ENCODE measurements around the gene PCSK6. TPM values are rescaled to one million over a fixed set of nuclear protein-coding genes. Genes with fewer than 3 reads are reported as not detected.
A peak's percentile ranks its signal among the peaks of the same experiment; 100 is the strongest.

PCSK6 gene
- total and polyA plus RNA-seq, 7 donors = 8.3 to 32.7 (median 13.3) TPM

DNA sequence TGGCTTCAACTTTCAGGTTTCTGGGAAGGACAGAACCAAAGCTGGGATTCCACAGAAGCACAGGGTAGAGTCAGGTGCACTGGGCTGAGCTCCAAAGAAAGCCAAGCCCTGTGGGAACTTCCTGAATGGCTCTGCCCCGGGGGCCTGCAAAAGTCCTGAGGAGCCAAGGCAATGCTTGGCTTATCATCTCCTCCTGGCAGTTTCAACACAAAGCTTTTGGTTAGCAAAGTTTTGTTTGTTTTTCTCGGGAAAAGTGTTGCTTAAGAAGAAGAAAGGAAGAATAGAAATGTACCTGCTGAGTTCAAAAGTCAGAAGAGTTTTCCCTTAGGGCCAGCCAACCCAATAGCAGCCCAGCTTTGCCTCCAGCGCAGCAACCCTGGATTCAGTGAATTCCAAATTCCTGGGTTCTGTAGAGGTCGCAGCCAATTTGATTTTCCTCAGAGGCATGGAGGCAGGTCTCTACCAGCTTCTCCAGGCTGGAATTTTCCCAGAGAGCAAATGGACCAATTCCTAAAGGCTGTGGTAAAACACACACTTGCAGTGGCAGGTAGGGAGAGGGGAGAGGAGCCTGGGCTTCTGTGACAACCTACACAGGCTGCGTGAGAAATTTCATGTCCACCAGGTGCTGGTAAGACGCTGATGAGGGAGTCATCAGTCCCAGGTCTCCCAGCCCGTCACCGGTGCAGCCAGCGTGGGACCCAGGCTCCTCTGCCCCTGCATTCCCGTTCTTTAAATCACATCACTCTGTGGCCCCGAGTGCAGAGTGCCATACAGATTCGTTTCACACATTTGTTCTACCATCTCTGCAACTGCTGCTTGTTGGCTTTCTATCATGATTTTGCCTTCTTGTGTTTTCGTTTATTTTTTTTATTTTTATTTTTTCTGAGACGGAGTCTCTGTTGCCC lies 140.2 kb downstream of the PCSK6 start:
- ATAC-seq (peak; percentile 39 to 65 (median 50)), DNase-seq (no peak)
- intact Hi-C loops (cut with DNase I) = no loop called here
- WGBS, 3 donors = 58 to 68% (median 63%) methylated on average over 14 of the region's 14 CpGs
- TF ChIP-seq, protein P1, sequence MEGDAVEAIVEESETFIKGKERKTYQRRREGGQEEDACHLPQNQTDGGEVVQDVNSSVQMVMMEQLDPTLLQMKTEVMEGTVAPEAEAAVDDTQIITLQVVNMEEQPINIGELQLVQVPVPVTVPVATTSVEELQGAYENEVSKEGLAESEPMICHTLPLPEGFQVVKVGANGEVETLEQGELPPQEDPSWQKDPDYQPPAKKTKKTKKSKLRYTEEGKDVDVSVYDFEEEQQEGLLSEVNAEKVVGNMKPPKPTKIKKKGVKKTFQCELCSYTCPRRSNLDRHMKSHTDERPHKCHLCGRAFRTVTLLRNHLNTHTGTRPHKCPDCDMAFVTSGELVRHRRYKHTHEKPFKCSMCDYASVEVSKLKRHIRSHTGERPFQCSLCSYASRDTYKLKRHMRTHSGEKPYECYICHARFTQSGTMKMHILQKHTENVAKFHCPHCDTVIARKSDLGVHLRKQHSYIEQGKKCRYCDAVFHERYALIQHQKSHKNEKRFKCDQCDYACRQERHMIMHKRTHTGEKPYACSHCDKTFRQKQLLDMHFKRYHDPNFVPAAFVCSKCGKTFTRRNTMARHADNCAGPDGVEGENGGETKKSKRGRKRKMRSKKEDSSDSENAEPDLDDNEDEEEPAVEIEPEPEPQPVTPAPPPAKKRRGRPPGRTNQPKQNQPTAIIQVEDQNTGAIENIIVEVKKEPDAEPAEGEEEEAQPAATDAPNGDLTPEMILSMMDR (IDR thresholded peaks at IDR 0.05) = no peak
- Histone ChIP-seq H3K9me3 (no peaks in the 10 kb centered on the region), H3K36me3 (ENCODE audit: insufficient read depth in 1 of 2, low read depth in 1 of 2) (no peaks in the 10 kb centered on the region), H3K27me3 (ENCODE audit: insufficient read depth in 3 of 3, low read length in 2 of 3) (no peaks in the 10 kb centered on the region), H3K4me1 (no peaks in the 10 kb centered on the region), H3K4me3 (no peak overlapping the region), H3K27ac (peak overlapping the region; percentile 42)

DNA sequence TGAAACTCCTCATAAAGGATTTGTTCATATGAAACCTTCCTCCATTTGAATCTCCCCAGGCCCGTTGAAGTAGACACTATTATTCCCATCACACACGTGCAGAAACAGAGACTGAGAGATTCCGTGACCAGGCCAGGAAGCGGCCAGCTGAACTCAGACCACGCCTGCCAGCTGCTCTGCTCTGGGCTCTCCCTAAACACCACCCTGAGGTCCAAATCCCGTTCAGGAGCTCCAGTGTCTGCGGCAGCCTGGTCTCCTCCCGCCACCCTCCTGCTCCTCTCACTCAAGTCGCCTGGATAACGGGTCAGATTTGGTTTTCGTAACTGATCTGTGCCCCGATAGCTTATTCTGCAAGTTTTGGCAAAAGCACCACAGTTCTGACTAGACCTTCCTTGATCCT lies 140.9 kb downstream of the PCSK6 start:
- Histone ChIP-seq H3K36me3 (ENCODE audit: insufficient read depth in 1 of 2, low read depth in 1 of 2) (no peaks in the 10 kb centered on the region), H3K27me3 (ENCODE audit: insufficient read depth in 3 of 3, low read length in 2 of 3) (no peaks in the 10 kb centered on the region), H3K9me3 (no peaks in the 10 kb centered on the region), H3K4me1 (no peaks in the 10 kb centered on the region), H3K27ac (peak overlapping the region; percentile 42), H3K4me3 (no peak overlapping the region)
- 23 to 43% (median 25%) methylated on average over 12 of the region's 12 CpGs for WGBS, 3 donors
- ATAC-seq (peak; percentile 64 to 73 (median 66)), DNase-seq (no peak)
- TF ChIP-seq, protein P1 (IDR thresholded peaks at IDR 0.05) = no peak
- intact Hi-C loops (cut with DNase I) = no loop called here

DNA sequence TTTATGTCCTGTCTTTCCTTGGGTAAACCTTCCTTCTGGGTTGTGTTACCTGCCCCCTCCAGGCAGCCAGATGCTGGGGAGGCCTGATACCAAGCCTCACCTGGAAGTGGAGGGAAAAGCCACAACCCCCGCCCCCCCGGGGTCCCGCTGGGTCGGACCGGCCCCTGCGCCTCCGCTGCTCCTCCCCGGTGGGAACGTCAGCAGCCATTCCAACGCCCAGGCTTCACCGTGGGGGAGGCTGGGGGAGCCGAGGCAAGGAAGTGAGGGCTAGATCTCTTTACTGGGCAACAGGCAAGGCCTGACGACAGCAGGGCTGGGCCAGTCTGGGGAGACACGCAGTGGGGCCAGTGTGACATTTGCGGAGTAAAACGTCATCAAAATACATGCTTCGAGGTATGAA lies 141.5 kb downstream of the PCSK6 start:
- H3K27me3 ChIP-seq (ENCODE audit: insufficient read depth in 3 of 3, low read length in 2 of 3) = no peaks in the 10 kb centered on the region
- no peaks in the 10 kb centered on the region for H3K36me3 ChIP-seq (ENCODE audit: insufficient read depth in 1 of 2, low read depth in 1 of 2)
- ATAC-seq = peak in 2 of 4 donors; percentile 9 to 28
- 75 to 87% (median 75%) methylated on average over 17 of the region's 17 CpGs for WGBS, 3 donors
- intact Hi-C loops (cut with DNase I) = no loop called here
- no peak for DNase-seq
- H3K9me3 ChIP-seq = no peaks in the 10 kb centered on the region
- TF ChIP-seq, protein P1 (IDR thresholded peaks at IDR 0.05) = no peak
- no peak overlapping the region for H3K4me3 ChIP-seq
- no peaks in the 10 kb centered on the region for H3K4me1 ChIP-seq
- H3K27ac ChIP-seq = peak overlapping the region; percentile 42

DNA sequence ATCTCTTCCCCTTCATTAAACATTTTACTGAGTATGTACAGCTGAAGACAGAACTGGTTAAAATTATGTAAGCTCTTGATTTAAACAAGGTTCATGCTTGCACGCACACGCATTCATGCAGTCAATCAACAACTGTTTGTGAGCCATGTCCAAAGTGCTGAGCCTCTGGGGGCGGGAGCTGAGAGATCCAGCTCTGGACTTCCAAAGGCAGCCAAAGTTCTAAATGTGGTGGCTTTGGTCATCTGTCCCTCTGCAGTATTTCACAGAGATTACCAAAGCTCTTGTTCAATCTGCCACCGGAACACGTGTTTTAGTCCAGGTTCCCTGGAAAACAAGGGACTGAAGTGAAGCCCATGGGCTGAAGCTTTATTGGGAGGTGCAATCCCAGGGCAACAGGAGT lies 142.1 kb downstream of the PCSK6 start:
- 44 to 80% (median 55%) methylated on average over 5 of the region's 5 CpGs for WGBS, 3 donors
- Histone ChIP-seq H3K4me1 (no peaks in the 10 kb centered on the region), H3K9me3 (no peaks in the 10 kb centered on the region), H3K36me3 (ENCODE audit: insufficient read depth in 1 of 2, low read depth in 1 of 2) (no peaks in the 10 kb centered on the region), H3K27ac (no peak overlapping the region), H3K27me3 (ENCODE audit: insufficient read depth in 3 of 3, low read length in 2 of 3) (no peaks in the 10 kb centered on the region), H3K4me3 (no peak overlapping the region)
- DNase-seq (no peak), ATAC-seq (peak; percentile 34 to 73 (median 52))
- intact Hi-C loops (cut with DNase I) = no loop called here
- TF ChIP-seq, protein P1 (IDR thresholded peaks at IDR 0.05) = no peak
